H1 (cell line): ENCODE data around the gene AFF4.
"Not testable (repeated sequence)": the region's sequence is repeated elsewhere in the genome, so short reads cannot be mapped to it uniquely, and the experiment has no call there.

ENCODE experiments used
- ATF2 ChIP-seq: IDR thresholded peaks from 2 replicates; pipeline ENCODE4 v1.6.1; 2012; ENCODE audit warnings: low read length, inconsistent platforms
- BRCA1 ChIP-seq: IDR thresholded peaks from 2 replicates; pipeline ENCODE4 v1.6.1; 2012; ENCODE audit warnings: low read depth, low read length, improper control_type of control experiment
- CHD2 ChIP-seq: IDR thresholded peaks from 2 replicates; pipeline ENCODE4 v1.6.1; 2012; ENCODE audit warnings: low read length, improper control_type of control experiment
- CTCF ChIP-seq, 3 experiments: IDR thresholded peaks; 1 replicate in 2 of 3; 2 replicates in 1 of 3; pipeline versions ENCODE4 v1.5.1 to v1.6.1; 2011; ENCODE audit warnings: low read length in 3 of 3, mild to moderate bottlenecking in 3 of 3, inconsistent platforms in 2 of 3, low read depth in 1 of 3, moderate library complexity in 1 of 3; ENCODE audit not compliant: insufficient read depth in 1 of 3; ENCODE audit errors: control extremely low read depth in 1 of 3
- EZH2 ChIP-seq: fragments of 200-600 bp; sonication (generic); IDR thresholded peaks from 2 replicates; pipeline ENCODE4 v1.7.1; 2012; ENCODE audit warnings: low read depth, mild to moderate bottlenecking, moderate library complexity, low read length, inconsistent platforms; ENCODE audit not compliant: severe bottlenecking
- FOSL1 ChIP-seq: IDR thresholded peaks from 2 replicates; pipeline ENCODE4 v1.6.1; 2011; ENCODE audit warnings: mild to moderate bottlenecking, low read depth, low read length, moderate library complexity; ENCODE audit not compliant: insufficient read depth
- POLR2A ChIP-seq, 2 experiments: IDR thresholded peaks; 1 replicate in 1 of 2; 2 replicates in 1 of 2; pipeline ENCODE4 v1.6.1; 2011; ENCODE audit warnings: low read depth in 2 of 2, low read length in 2 of 2, mild to moderate bottlenecking in 2 of 2; ENCODE audit errors: control extremely low read depth in 1 of 2
- RNF2 ChIP-seq: fragments of 200-900, 300-1000 bp; sonication (generic); IDR thresholded peaks from 2 replicates; pipeline ENCODE4 v1.7.1; 2016; ENCODE audit warnings: borderline replicate concordance, low read depth, mild to moderate bottlenecking, antibody characterized with exemption, low read length; ENCODE audit not compliant: poor library complexity, severe bottlenecking; ENCODE audit errors: missing control alignments
- SRF ChIP-seq: IDR thresholded peaks from 2 replicates; pipeline ENCODE4 v1.6.1; 2011; ENCODE audit warnings: mild to moderate bottlenecking, low read depth, low read length, moderate library complexity
- SUZ12 ChIP-seq: fragments of 200-600 bp; sonication (generic); IDR thresholded peaks from 2 replicates; pipeline ENCODE4 v1.6.1; 2012; ENCODE audit warnings: mild to moderate bottlenecking, inconsistent platforms, low read length, moderate library complexity, mixed read lengths
- TEAD4 ChIP-seq: IDR thresholded peaks from 2 replicates; pipeline ENCODE4 v1.6.1; 2012; ENCODE audit warnings: low read depth, low read length, inconsistent platforms, mixed read lengths
- USF2 ChIP-seq: IDR thresholded peaks from 2 replicates; pipeline ENCODE4 v1.6.1; 2011; ENCODE audit warnings: low read length, improper control_type of control experiment

- TF ChIP-seq EZH2; TEAD4; USF2; FOSL1; CHD2; BRCA1; SRF; RNF2; CTCF (IDR thresholded peaks at IDR 0.05; ENCODE audit: control extremely low read depth in 1 of 3, insufficient read depth in 1 of 3, low read depth in 1 of 3, low read length in 3 of 3); ATF2; SUZ12; POLR2A (IDR thresholded peaks at IDR 0.05; ENCODE audit: control extremely low read depth in 1 of 2, low read depth in 2 of 2, low read length in 2 of 2): not testable (repeated sequence)
Measured at GRCh38 chr5:132956166-132956799, 7.2 kb downstream of the AFF4 start.
